Smooth muscle cell (in vitro differentiated cells): Measurements from ENCODE around the gene VMAC. TPM values are rescaled to one million over a fixed set of nuclear protein-coding genes. Genes with fewer than 3 reads are reported as not detected.

Experiments
- DNase-seq: peaks from one replicate; lab custom pipeline; 2025; ENCODE audit not compliant: unreplicated experiment; lab: John Stamatoyannopoulos, UW
- H2AFZ ChIP-seq: fragments of 200-600 bp; sonication (generic); 2 replicates; pipeline ENCODE4 v1.6.0; 2016; ENCODE audit warnings: antibody characterized with exemption, low read depth, mild to moderate bottlenecking
- H3F3A ChIP-seq: fragments of 200-600 bp; sonication (generic); 2 replicates; pipeline ENCODE4 v1.6.0; 2017; ENCODE audit warnings: antibody characterized with exemption, low read depth
- H3K27ac ChIP-seq: fragments of 200-600 bp; sonication (generic); 2 replicates; pipeline ENCODE4 v1.5.1; 2016; ENCODE audit warnings: low read depth, mild to moderate bottlenecking
- H3K27me3 ChIP-seq: fragments of 200-600 bp; sonication (generic); 2 replicates; pipeline ENCODE4 v1.6.1; 2016; ENCODE audit warnings: low read depth, mild to moderate bottlenecking
- H3K36me3 ChIP-seq: fragments of 200-600 bp; sonication (generic); 2 replicates; pipeline ENCODE4 v1.5.1; 2016; ENCODE audit warnings: low read depth
- H3K4me1 ChIP-seq: fragments of 200-600 bp; sonication (generic); 2 replicates; pipeline ENCODE4 v1.5.1; 2016; ENCODE audit warnings: low read depth
- H3K4me2 ChIP-seq: fragments of 200-600 bp; sonication (generic); 2 replicates; pipeline ENCODE4 v1.6.0; 2016; ENCODE audit warnings: mild to moderate bottlenecking
- H3K4me3 ChIP-seq: fragments of 200-600 bp; sonication (generic); 2 replicates; pipeline ENCODE4 v1.5.1; 2016; ENCODE audit warnings: mild to moderate bottlenecking
- H3K79me2 ChIP-seq: fragments of 200-600 bp; sonication (generic); 2 replicates; pipeline ENCODE4 v1.6.0; 2016; ENCODE audit warnings: low read depth, mild to moderate bottlenecking
- H3K9ac ChIP-seq: fragments of 200-600 bp; sonication (generic); 2 replicates; pipeline ENCODE4 v1.6.0; 2016; ENCODE audit warnings: low read depth
- H3K9me3 ChIP-seq: fragments of 200-600 bp; sonication (generic); replicated peaks from 2 replicates; pipeline ENCODE4 v1.5.1; 2016; ENCODE audit warnings: low read depth
- H4K20me1 ChIP-seq: fragments of 200-600 bp; sonication (generic); 2 replicates; pipeline ENCODE4 v1.6.0; 2016; ENCODE audit warnings: low read depth
- CTCF ChIP-seq: fragments of 200-600 bp; sonication (generic); IDR thresholded peaks from 2 replicates; pipeline ENCODE4 v1.5.1; 2017; ENCODE audit warnings: borderline replicate concordance, mild to moderate bottlenecking, antibody characterized with exemption; ENCODE audit not compliant: insufficient read depth, poor library complexity, severe bottlenecking
- WGBS: methylation state at CpG from one replicate; pipeline ENCODE4 v1.1.7; 2016; ENCODE audit warnings: low lambda C conversion rate; 5-methylcytosine and 5-hydroxymethylcytosine counted together
- polyA plus RNA-seq: library from polyadenylated mRNA; unstranded; fragments of >200 nt; fragmentation: Nextera tagmentation; extraction: Ambion mirVana; gene quantifications from 2 replicates; pipeline ENCODE4 v1.2.1, GENCODE V29; 2016
- total RNA-seq: library from RNA; depleted of rRNA; stranded (reverse); fragments of >200 nt; gene quantifications from 2 replicates; pipeline ENCODE4 v1.2.3, GENCODE V29; 2014

The VMAC gene
- total and polyA plus RNA-seq, 2 experiments from 2014 or later = 0.36 to 0.95 TPM

- H2AFZ ChIP-seq = no peak overlapping the region
These were observed 32.9 kb downstream of the VMAC start for GRCh38 chr19:5937550-5937949.

GRCh38 chr19:5940260-5941208 lies 35.9 kb downstream of the VMAC start:
- no peak for TF ChIP-seq CTCF
- Histone ChIP-seq H3K27me3 (no peaks in the 10 kb centered on the region), H3K4me1 (peaks cover 15% of the 10 kb centered on the region), H3K36me3 (no peaks in the 10 kb centered on the region), H3K27ac (no peak overlapping the region), H3F3A (peaks cover 20% of the 10 kb centered on the region), H3K79me2 (peaks cover 36% of the 10 kb centered on the region), H3K4me3 (no peak overlapping the region), H3K9ac (no peak overlapping the region), H4K20me1 (peaks cover 99% of the 10 kb centered on the region), H2AFZ (no peak overlapping the region), H3K9me3 (no peaks in the 10 kb centered on the region), H3K4me2 (no peak overlapping the region)
- DNase-seq = no peak
- WGBS = 95% methylated on average over 21 of the region's 21 CpGs

More at GRCh38 chr19:5937550-5937949, 32.9 kb downstream of the VMAC start:
- WGBS = 70% methylated on average over 10 of the region's 10 CpGs
- Histone ChIP-seq H3K4me2 (no peak overlapping the region), H3K4me3 (no peak overlapping the region), H3K9me3 (no peaks in the 10 kb centered on the region), H3K79me2 (peaks cover 33% of the 10 kb centered on the region), H3K36me3 (no peaks in the 10 kb centered on the region), H3K4me1 (peaks cover 20% of the 10 kb centered on the region), H3K9ac (no peak overlapping the region), H3K27me3 (no peaks in the 10 kb centered on the region), H3K27ac (no peak overlapping the region), H4K20me1 (peaks cover 95% of the 10 kb centered on the region), H3F3A (peaks cover 17% of the 10 kb centered on the region)
- no peak for TF ChIP-seq CTCF
- no peak for DNase-seq

- no peak overlapping the region for H3K9ac ChIP-seq
- no peak overlapping the region for H3K4me3 ChIP-seq
- no peak for TF ChIP-seq CTCF
- H4K20me1 ChIP-seq = peaks cover 99% of the 10 kb centered on the region
- no peaks in the 10 kb centered on the region for H3K9me3 ChIP-seq
- H3K4me2 ChIP-seq = no peak overlapping the region
- H3K4me1 ChIP-seq = peaks cover 12% of the 10 kb centered on the region
- peaks cover 12% of the 10 kb centered on the region for H3F3A ChIP-seq
- H3K27me3 ChIP-seq = no peaks in the 10 kb centered on the region
- WGBS = 100% methylated on average over 11 of the region's 11 CpGs
- peak overlapping the region; percentile 92 for H3K27ac ChIP-seq
- H2AFZ ChIP-seq = no peak overlapping the region
- DNase-seq = no peak
- no peaks in the 10 kb centered on the region for H3K36me3 ChIP-seq
- H3K79me2 ChIP-seq = peaks cover 47% of the 10 kb centered on the region
These were observed 37.0 kb downstream of the VMAC start for GRCh38 chr19:5941673-5942072.
